Neuronal stem cell (in vitro differentiated cells): ENCODE results near the gene C12orf42.
"Not testable (repeated sequence)": the region's sequence is repeated elsewhere in the genome, so short reads cannot be mapped to it uniquely, and the experiment has no call there.

ENCODE experiments used
- DNase-seq: peaks from one replicate; pipeline ENCODE4 v3.0.0-alpha.2; 2013; ENCODE audit warnings: low spot score
- H2AFZ ChIP-seq: one replicate; pipeline ENCODE4 v1.6.1; 2013; ENCODE audit warnings: mild to moderate bottlenecking, low read length, inconsistent platforms
- H2AK5ac ChIP-seq: 2 replicates; pipeline ENCODE4 v1.6.1; 2013; ENCODE audit warnings: low read depth, mild to moderate bottlenecking, inconsistent platforms, low read length, moderate library complexity, mixed read lengths
- H2BK120ac ChIP-seq: 2 replicates; pipeline ENCODE4 v1.6.1; 2013; ENCODE audit warnings: low read depth, mild to moderate bottlenecking, inconsistent platforms, low read length, moderate library complexity, mixed read lengths
- H2BK12ac ChIP-seq: one replicate; pipeline ENCODE4 v1.6.1; 2013; ENCODE audit warnings: low read length, inconsistent platforms
- H2BK15ac ChIP-seq: 2 replicates; pipeline ENCODE4 v1.6.1; 2013; ENCODE audit warnings: mild to moderate bottlenecking, low read length, inconsistent platforms, mixed read lengths
- H2BK5ac ChIP-seq: one replicate; pipeline ENCODE4 v1.6.1; 2013; ENCODE audit warnings: inconsistent platforms, mild to moderate bottlenecking, low read length, moderate library complexity
- H3K14ac ChIP-seq: one replicate; pipeline ENCODE4 v1.6.1; 2013; ENCODE audit warnings: low read length, inconsistent platforms
- H3K18ac ChIP-seq: 2 replicates; pipeline ENCODE4 v1.6.1; 2013; ENCODE audit warnings: low read length, inconsistent platforms
- H3K23ac ChIP-seq: 2 replicates; pipeline ENCODE4 v1.6.1; 2013; ENCODE audit warnings: low read depth, mild to moderate bottlenecking, mixed read lengths, low read length, inconsistent platforms; ENCODE audit not compliant: poor library complexity
- H3K27ac ChIP-seq: replicated peaks from 3 replicates; pipeline ENCODE4 v1.5.1; 2013; ENCODE audit warnings: low read length, inconsistent platforms
- H3K27me3 ChIP-seq, 3 experiments: 2 replicates each; pipeline ENCODE4 v1.6.1; 2013; ENCODE audit warnings: low read length in 3 of 3, mild to moderate bottlenecking in 2 of 3, inconsistent platforms in 1 of 3, low read depth in 1 of 3, mixed read lengths in 1 of 3, moderate library complexity in 1 of 3; ENCODE audit not compliant: control insufficient read depth in 3 of 3, insufficient read depth in 3 of 3
- H3K36me3 ChIP-seq, 2 donors: replicated peaks in 1 of 2; 2 replicates each; pipeline ENCODE4 v1.6.1; 2013; ENCODE audit warnings: low read length in 2 of 2; ENCODE audit not compliant: control insufficient read depth in 2 of 2, insufficient read depth in 2 of 2
- H3K4ac ChIP-seq: 2 replicates; pipeline ENCODE4 v1.6.1; 2013; ENCODE audit warnings: inconsistent platforms, mild to moderate bottlenecking, low read length, moderate library complexity
- H3K4me1 ChIP-seq, 2 donors: 1 replicate in 1 of 2; 2 replicates in 1 of 2; pipeline ENCODE4 v1.6.1; 2013; ENCODE audit warnings: low read length in 2 of 2, low read depth in 1 of 2; ENCODE audit not compliant: control insufficient read depth in 2 of 2, insufficient read depth in 1 of 2
- H3K4me2 ChIP-seq: one replicate; pipeline ENCODE4 v1.6.1; 2013; ENCODE audit warnings: mild to moderate bottlenecking, low read length, inconsistent platforms; ENCODE audit not compliant: insufficient read depth, poor library complexity, severe bottlenecking
- H3K4me3 ChIP-seq, 2 donors: 2 replicates each; pipeline ENCODE4 v1.5.1; 2013; ENCODE audit warnings: low read length in 2 of 2, mild to moderate bottlenecking in 2 of 2, inconsistent platforms in 1 of 2, moderate library complexity in 1 of 2
- H3K79me1 ChIP-seq: one replicate; pipeline ENCODE4 v1.6.1; 2013; ENCODE audit warnings: low read depth, mild to moderate bottlenecking, inconsistent platforms, low read length, moderate library complexity
- H3K9ac ChIP-seq: one replicate; pipeline ENCODE4 v1.6.1; 2013; ENCODE audit warnings: mild to moderate bottlenecking, low read depth, low read length, inconsistent platforms; ENCODE audit not compliant: poor library complexity
- H3K9me3 ChIP-seq, 2 donors: replicated peaks in 1 of 2; 2 replicates each; pipeline versions ENCODE3 to v1.6.1; 2013; ENCODE audit warnings: low read length in 2 of 2, mild to moderate bottlenecking in 2 of 2, inconsistent platforms in 1 of 2, low read depth in 1 of 2, mixed read lengths in 1 of 2, moderate library complexity in 1 of 2; ENCODE audit not compliant: control insufficient read depth in 2 of 2, insufficient read depth in 1 of 2
- H4K8ac ChIP-seq: one replicate; pipeline ENCODE4 v1.6.1; 2013; ENCODE audit warnings: low read depth, mild to moderate bottlenecking, inconsistent platforms, low read length, moderate library complexity
- H4K91ac ChIP-seq: one replicate; pipeline ENCODE4 v1.6.1; 2013; ENCODE audit warnings: low read length, low read depth, mild to moderate bottlenecking, inconsistent platforms; ENCODE audit not compliant: poor library complexity
- WGBS, 2 donors: extraction: QIAGEN DNeasy Blood & Tissue Kit; methylation state at CpG; one replicate each; pipeline ENCODE4 v1.1.7; 2013; ENCODE audit warnings: missing lambda C conversion rate in 2 of 2, mixed read lengths in 1 of 2; ENCODE audit not compliant: insufficient read length in 2 of 2, insufficient replicate concordance in 1 of 2; ENCODE audit errors: extremely low coverage in 2 of 2; 5-methylcytosine and 5-hydroxymethylcytosine counted together

C12orf42 gene

DNA sequence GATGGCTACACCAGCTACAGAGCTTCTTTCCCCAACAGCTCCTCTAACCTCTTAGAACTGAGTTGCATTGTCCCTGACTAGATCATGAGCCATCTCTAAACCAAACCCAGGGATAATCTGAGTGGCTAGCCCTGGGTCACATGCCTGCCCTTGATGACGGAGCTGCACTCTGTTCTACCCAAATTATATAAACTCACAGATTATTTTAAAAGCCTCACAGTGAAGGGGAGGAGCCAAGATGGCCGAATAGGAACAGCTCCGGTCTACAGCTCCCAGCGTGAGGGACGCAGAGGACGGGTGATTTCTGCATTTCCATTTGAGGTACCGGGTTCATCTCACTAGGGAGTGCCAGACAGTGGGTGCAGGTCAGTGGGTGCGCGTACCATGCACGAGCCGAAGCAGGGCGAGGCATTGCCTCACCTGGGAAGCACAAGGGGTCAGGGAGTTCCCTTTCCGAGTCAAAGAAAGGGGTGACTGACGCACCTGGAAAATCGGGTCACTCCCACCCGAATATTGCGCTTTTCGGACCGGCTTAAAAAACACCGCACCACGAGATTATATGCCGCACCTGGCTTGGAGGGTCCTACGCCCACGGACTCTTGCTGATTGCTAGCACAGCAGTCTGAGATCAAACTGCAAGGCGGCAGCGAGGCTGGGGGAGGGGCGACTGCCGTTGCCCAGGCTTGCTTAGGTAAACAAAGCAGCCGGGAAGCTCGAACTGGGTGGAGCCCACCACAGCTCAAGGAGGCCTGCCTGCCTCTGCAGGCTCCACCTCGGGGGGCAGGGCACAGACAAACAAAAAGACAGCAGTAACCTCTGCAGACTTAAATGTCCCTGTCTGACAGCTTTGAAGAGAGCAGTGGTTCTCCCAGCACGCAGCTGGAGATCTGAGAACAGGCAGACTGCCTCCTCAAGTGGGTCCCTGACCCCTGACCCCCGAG is 61.3 kb downstream of the C12orf42 start:
- not testable (repeated sequence) for H3K9ac ChIP-seq, H2BK12ac ChIP-seq, H3K27me3 ChIP-seq, H4K8ac ChIP-seq, H3K9me3 ChIP-seq, H2BK5ac ChIP-seq, H3K23ac ChIP-seq, H3K4ac ChIP-seq, H2AK5ac ChIP-seq, DNase-seq, H3K36me3 ChIP-seq, H3K4me3 ChIP-seq, H3K18ac ChIP-seq, H2BK120ac ChIP-seq, H3K79me1 ChIP-seq, H2AFZ ChIP-seq, H3K27ac ChIP-seq, H3K14ac ChIP-seq, H3K4me1 ChIP-seq, H2BK15ac ChIP-seq, H4K91ac ChIP-seq, H3K4me2 ChIP-seq
- no CpG with 5 or more reads among the region's 33 CpGs for WGBS, 2 donors

DNA sequence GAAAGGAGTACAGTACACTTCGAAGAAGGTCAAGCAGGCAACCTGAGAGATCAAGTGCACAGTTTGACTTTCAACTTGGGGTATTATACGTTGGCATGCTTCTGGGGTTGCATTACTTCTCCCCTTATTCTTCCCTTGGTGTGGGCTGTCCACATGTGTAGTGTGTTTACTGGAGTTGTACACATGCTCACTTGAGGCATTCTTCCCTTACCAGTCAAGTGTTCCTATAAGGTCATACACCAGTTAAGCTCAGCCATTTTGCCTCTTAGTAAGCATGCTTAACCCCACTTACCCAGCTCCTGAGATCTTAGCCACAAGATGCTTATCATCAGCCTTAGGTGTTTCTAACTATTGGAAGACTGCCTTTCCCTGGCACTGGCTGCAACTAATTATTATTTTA is 63.8 kb downstream of the C12orf42 start:
- no peak overlapping the region for H3K27ac ChIP-seq
- H4K91ac ChIP-seq: no peak overlapping the region
- H3K27me3 ChIP-seq: peaks cover 0 to 5% (median 0%) of the 10 kb centered on the region in 3 experiments
- H3K4me1 ChIP-seq: no peaks in the 10 kb centered on the region
- no peak for DNase-seq
- H3K9me3 ChIP-seq: no peaks in the 10 kb centered on the region
- WGBS, 2 donors: no CpG with 5 or more reads among the region's 2 CpGs
- no peak overlapping the region for H3K4me2 ChIP-seq
- H3K14ac ChIP-seq: no peak overlapping the region
- no peak overlapping the region for H2BK12ac ChIP-seq
- no peak overlapping the region for H3K9ac ChIP-seq
- H3K79me1 ChIP-seq: no peaks in the 10 kb centered on the region
- H2BK15ac ChIP-seq: no peak overlapping the region
- no peak overlapping the region for H2AK5ac ChIP-seq
- H2BK120ac ChIP-seq: no peak overlapping the region
- no peaks in the 10 kb centered on the region for H3K36me3 ChIP-seq
- H2BK5ac ChIP-seq: no peak overlapping the region
- H3K4ac ChIP-seq: no peak overlapping the region
- H4K8ac ChIP-seq: no peak overlapping the region
- no peak overlapping the region for H3K18ac ChIP-seq
- H2AFZ ChIP-seq: no peak overlapping the region
- H3K4me3 ChIP-seq: no peak overlapping the region
- no peak overlapping the region for H3K23ac ChIP-seq

DNA sequence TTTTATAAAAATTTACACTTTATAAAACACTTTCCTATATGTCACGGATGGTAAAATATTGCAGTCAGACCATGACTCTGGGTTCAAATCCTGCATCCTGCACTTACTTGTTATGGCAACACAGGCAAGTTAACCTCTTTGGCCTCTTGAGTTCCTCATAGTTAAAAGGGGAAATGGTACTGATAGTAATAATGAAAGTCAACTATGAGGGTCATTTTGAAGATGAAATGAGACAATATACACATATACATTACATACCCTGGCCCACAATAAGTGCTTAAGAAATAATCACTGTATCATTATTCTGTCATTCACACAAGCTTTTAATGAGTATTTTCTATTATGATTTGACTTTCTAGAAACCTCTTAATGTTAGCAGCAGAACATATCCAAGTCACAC is 64.4 kb downstream of the C12orf42 start:
- H2BK15ac ChIP-seq: no peak overlapping the region
- H3K9me3 ChIP-seq: no peaks in the 10 kb centered on the region
- no peak overlapping the region for H2BK5ac ChIP-seq
- no peak overlapping the region for H2AFZ ChIP-seq
- no peak overlapping the region for H2BK12ac ChIP-seq
- H2BK120ac ChIP-seq: no peak overlapping the region
- H3K4me3 ChIP-seq: no peak overlapping the region
- no peak overlapping the region for H3K27ac ChIP-seq
- no peaks in the 10 kb centered on the region for H3K4me1 ChIP-seq
- no peak overlapping the region for H2AK5ac ChIP-seq
- no peak overlapping the region for H3K4ac ChIP-seq
- H3K36me3 ChIP-seq: no peaks in the 10 kb centered on the region
- H3K9ac ChIP-seq: no peak overlapping the region
- no peak overlapping the region for H4K8ac ChIP-seq
- no peak overlapping the region for H3K4me2 ChIP-seq
- no peak overlapping the region for H4K91ac ChIP-seq
- H3K18ac ChIP-seq: no peak overlapping the region
- no peak for DNase-seq
- no CpG with 5 or more reads among the region's 1 CpG for WGBS, 2 donors
- peaks cover 0 to 7% (median 0%) of the 10 kb centered on the region in 3 experiments for H3K27me3 ChIP-seq
- H3K14ac ChIP-seq: no peak overlapping the region
- no peak overlapping the region for H3K23ac ChIP-seq
- H3K79me1 ChIP-seq: no peaks in the 10 kb centered on the region

DNA sequence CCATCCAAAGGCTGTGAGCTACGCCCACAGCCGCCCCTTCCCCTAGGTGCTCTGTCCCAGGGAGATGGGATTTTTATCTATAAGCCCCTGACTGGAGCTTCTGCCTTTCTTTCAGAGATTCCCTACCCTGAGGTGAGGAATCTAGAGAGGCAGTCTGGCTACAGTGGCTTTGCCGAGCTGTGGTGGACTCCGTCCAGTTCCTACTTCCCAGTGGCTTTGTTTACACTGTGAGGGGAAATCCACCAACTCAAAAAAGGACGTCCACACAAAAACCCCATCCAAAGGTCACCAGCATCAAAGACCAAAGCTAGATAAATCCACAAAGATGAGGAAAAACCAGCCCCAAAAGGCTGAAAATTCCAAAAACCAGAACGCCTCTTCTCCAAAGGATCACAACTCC is 70.1 kb downstream of the C12orf42 start:
- not testable (repeated sequence) for H3K23ac ChIP-seq, H4K8ac ChIP-seq, H3K27ac ChIP-seq, H3K4me3 ChIP-seq, H2AK5ac ChIP-seq, H2BK12ac ChIP-seq, H3K4me1 ChIP-seq, H3K18ac ChIP-seq, H3K9ac ChIP-seq, DNase-seq, H2BK5ac ChIP-seq, H3K14ac ChIP-seq, H3K79me1 ChIP-seq, H3K4ac ChIP-seq, H2BK15ac ChIP-seq, H3K36me3 ChIP-seq, H2AFZ ChIP-seq, H4K91ac ChIP-seq, H3K9me3 ChIP-seq, H3K4me2 ChIP-seq, H2BK120ac ChIP-seq
- WGBS, 2 donors: no CpG with 5 or more reads among the region's 6 CpGs
- peaks cover 0 to 26% (median 0%) of the 10 kb centered on the region in 3 experiments for H3K27me3 ChIP-seq
